ENCODE measurements around the gene HPD.

DNA sequence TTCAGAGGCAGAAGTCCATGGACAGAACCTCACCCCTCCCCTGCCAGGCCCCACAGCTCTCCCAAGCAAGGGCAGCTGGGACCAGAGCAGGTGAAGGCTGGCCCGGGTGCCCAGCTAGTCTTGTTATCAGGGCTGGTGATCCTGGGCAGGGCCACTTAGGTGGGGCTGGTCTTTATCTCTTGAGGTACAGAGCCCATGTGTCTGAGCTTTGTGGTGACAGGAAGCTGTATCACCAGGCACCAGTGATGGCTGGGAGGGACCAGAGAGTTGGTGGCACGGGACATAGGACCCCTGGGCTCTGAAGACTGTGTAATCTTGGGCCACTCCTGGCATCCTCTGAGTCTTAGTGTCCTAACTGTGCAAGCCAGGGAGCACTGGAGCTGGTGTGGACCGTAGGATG, 12.8 kb upstream of the HPD start:
- TF ChIP-seq, protein P1, sequence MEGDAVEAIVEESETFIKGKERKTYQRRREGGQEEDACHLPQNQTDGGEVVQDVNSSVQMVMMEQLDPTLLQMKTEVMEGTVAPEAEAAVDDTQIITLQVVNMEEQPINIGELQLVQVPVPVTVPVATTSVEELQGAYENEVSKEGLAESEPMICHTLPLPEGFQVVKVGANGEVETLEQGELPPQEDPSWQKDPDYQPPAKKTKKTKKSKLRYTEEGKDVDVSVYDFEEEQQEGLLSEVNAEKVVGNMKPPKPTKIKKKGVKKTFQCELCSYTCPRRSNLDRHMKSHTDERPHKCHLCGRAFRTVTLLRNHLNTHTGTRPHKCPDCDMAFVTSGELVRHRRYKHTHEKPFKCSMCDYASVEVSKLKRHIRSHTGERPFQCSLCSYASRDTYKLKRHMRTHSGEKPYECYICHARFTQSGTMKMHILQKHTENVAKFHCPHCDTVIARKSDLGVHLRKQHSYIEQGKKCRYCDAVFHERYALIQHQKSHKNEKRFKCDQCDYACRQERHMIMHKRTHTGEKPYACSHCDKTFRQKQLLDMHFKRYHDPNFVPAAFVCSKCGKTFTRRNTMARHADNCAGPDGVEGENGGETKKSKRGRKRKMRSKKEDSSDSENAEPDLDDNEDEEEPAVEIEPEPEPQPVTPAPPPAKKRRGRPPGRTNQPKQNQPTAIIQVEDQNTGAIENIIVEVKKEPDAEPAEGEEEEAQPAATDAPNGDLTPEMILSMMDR (IDR thresholded peaks at IDR 0.05) = no peak
- no peak for TF ChIP-seq POLR2A (IDR thresholded peaks at IDR 0.05)
